CD4-positive, alpha-beta T cell treated with Interleukin-17A for 1 hour (primary cell): ENCODE results near the gene TADA2A.
"Not testable (repeated sequence)": the region's sequence is repeated elsewhere in the genome, so short reads cannot be mapped to it uniquely, and the experiment has no call there.

Experiments used
- DNase-seq: peaks from one replicate; pipeline ENCODE4 v3.0.0-alpha.2; 2020

Gene TADA2A

GRCh38 chr17:37494971-37495370, 88.3 kb downstream of the TADA2A start:
- DNase-seq: no peak

GRCh38 chr17:37500378-37500777, 93.7 kb downstream of the TADA2A start:
- no peak for DNase-seq

- DNase-seq: no peak
Measured at GRCh38 chr17:37502009-37502936, 95.6 kb downstream of the TADA2A start.

- no peak for DNase-seq
Measured at GRCh38 chr17:37503148-37503547, 96.5 kb downstream of the TADA2A start.

- no peak for DNase-seq
Measured at GRCh38 chr17:37505333-37505732, 98.6 kb downstream of the TADA2A start.

GRCh38 chr17:37506678-37507077, 100.0 kb downstream of the TADA2A start:
- DNase-seq: peak; percentile 11

GRCh38 chr17:37507111-37507510, 100.4 kb downstream of the TADA2A start:
- no peak for DNase-seq

GRCh38 chr17:37510056-37510455, 103.4 kb downstream of the TADA2A start:
- no peak for DNase-seq

GRCh38 chr17:37511642-37512041, 105.0 kb downstream of the TADA2A start:
- not testable (repeated sequence) for DNase-seq

- DNase-seq: no peak
Measured at GRCh38 chr17:37512442-37513068, 105.9 kb downstream of the TADA2A start.

- DNase-seq: no peak
Measured at GRCh38 chr17:37513711-37514110, 107.0 kb downstream of the TADA2A start.

- DNase-seq: no peak
Measured at GRCh38 chr17:37516127-37516571, 109.5 kb downstream of the TADA2A start.

- no peak for DNase-seq
Measured at GRCh38 chr17:37517881-37518280, 111.2 kb downstream of the TADA2A start.

- DNase-seq: no peak
Measured at GRCh38 chr17:37518826-37519225, 112.1 kb downstream of the TADA2A start.

GRCh38 chr17:37519251-37519985, 112.7 kb downstream of the TADA2A start:
- no peak for DNase-seq

- DNase-seq: no peak
Measured at GRCh38 chr17:37520174-37520573, 113.5 kb downstream of the TADA2A start.

- no peak for DNase-seq
Measured at GRCh38 chr17:37521821-37522220, 115.1 kb downstream of the TADA2A start.

GRCh38 chr17:37523715-37524219, 117.1 kb downstream of the TADA2A start:
- no peak for DNase-seq

- DNase-seq: peak; percentile 62
Measured at GRCh38 chr17:37527249-37527851, 120.7 kb downstream of the TADA2A start.
